GM21717 (cell line): ENCODE measurements around the gene SPDYC.
"Not testable (repeated sequence)": the region's sequence is repeated elsewhere in the genome, so short reads cannot be mapped to it uniquely, and the experiment has no call there.

Source experiments
- ATAC-seq: cut with Tn5 transposase; IDR thresholded peaks from one replicate; pipeline ENCODE4 v1.9.1; 2021; ENCODE audit warnings: mild to moderate bottlenecking, moderate library complexity; ENCODE audit not compliant: unreplicated experiment

SPDYC gene

DNA sequence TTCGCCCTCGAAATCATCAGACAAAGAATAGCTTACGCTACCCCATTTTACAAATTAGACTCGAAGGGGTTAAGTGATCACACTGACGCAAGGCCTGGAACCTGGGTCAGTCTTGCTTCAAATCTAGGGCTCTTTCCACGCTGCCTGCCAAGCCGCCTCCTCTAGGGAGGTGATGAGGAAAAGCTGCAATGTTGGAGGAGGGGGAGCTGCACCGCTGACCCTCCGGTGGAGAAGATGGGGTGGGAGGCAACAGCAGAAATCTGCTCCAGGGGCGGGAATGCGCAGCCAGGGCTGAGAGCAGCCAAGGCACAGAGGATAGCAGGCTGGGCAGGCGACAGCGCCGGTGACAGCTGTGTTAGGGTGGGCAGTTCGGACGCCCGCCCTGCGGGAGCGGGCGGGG, 36.3 kb upstream of the SPDYC start:
- no peak for ATAC-seq

DNA sequence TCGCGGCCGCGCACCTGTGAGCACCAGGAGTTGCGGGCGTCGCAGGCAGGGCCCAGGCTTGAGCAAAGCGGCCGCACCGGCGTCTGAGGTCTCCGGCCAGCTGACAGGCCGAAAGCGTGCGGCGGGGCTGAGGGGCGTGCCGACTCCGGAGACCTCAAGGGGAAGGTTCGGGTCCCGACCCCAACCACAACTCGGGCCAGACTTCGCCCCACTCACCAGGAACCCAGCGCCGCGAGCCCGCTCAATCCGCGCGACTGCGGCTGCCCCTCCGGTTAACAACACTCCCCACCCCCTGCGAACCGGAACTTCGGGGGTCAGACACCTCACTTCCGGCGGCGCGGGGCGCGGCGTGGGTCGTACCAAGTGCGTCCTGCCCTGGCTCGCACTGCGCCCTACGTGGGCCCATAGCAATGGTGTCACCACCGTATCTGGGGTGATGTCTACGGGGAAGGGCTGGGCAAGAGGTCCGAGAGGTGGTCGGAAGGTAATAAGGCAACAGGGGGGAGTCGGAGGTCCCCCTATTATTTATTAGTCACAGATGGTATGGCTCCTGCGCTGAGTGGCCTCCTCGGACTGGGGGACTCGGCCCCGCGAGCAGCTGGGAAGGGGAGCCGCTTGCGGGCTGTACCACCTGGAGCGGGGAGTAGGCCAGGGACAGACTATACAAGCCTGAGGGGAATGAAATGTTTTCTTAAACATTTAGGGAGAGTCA, 35.6 kb upstream of the SPDYC start, which contains the start of gene SYVN1:
TSS of gene SYVN1 (minus strand) at position 280 of the 712 bp plus-strand sequence. CDS start 918 bp downstream, outside the sequence.
- peak; percentile 52 for ATAC-seq

DNA sequence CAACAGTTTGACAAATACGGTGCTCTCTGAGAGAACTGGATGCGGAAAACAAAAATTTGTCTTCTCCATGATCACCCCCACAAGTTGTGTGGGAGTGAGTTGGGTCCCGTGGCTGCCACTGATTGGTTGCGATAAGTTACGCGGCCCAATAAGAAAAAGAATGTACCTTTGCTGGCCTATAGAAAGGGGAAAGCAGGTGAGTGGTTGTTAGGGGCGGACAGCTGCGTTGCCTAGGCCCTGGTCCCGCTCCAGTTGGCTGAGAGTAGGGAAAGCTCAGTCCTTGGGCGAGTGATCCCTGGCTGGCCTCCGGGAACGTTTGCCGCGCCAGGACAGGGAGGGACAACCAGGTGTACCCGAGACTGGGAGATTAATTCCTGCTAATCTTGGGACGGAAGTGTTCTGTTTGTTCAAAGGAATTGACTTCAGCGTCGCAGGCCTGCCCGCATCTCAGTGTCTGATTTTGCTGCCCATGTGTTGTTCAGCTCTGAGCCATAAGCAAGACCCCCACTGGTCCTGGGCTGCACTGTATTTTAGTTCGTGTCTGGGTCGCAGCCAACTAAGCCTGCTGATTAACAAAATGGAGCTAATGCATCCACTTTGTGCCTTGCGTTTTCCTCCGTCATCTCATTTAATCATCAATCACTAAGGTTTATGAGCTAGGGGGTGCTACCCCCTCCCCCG, 34.9 kb upstream of the SPDYC start:
- peak; percentile 54 for ATAC-seq

DNA sequence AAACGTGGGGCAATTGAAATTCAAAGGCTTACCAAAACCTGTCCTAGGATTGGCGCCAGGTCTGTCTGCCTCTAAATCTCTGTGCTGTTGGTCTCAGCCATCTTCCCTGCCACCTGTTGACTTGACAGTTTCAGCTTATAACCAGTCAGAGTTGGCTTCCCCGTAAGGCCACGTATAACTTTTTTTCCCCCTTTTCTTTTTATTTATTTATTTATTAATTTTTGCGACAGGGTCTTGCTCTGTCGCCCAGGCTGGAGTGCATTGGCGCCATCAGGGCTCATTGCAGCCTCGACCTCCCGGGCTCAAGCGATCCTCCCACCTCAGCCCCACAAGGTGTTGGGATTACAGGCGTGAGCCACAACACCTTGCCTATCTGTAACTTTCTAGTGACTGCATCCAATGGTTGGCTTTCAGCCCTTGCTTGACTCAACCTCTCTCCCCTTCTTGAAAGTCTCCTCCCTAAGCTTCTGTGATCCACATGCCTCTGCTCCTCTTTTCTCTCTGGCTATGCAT, 34.3 kb upstream of the SPDYC start:
- ATAC-seq: no peak

DNA sequence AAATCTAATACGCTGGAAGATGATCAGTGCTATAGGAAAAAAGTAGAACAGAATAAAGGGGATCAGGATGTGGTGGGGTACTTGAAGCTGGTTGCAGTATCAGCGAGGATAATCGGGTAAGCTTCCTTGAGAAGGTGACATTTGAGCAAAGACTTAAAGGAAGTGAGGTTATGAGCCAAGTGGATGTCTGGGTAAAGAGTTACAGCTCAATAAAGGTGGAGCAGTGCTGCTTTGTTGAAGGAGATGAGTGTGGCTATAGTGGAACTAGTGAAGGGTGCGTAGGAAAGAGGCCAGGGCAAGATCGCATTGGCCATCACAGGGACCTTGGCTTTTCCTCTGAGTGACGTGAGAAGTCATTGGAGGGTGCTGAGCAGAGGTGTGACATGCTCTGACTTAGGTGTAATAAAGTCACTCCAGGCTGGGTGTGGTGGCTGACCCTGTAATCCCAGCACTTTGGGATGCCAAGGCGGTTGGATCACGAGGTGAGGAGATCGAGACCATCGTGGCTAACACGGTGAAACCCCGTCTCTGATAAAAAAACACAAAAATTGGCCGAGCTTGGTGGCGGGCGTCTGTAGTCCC, 33.4 kb upstream of the SPDYC start:
- ATAC-seq: no peak

DNA sequence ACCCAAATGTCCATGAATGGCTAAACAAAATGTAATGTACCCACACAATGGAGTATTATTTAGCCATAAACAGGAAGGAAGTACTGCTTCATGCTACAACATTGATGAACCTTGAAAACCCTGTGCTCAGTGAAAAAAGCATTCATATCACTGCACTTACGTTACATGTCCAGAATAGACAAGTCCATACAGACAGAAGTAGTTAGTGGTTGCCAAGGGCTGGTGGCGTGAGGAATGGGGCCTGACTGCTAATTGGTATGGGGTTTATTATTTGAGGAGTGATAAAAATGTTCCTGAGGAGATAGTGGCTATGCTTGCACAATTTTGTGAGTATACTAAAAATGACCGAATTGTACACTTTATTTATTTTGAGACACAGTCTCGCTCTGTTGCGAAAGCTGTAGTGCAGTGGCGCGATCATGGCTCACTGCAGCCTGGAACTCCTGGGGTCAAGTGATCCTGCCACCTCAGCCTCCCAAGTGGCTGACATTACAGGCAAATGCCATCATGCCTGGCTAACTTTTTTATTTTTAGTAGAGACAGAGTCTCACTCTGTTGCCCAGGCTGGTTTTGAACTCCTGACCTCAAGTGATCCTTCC, 28.0 kb upstream of the SPDYC start:
- no peak for ATAC-seq

DNA sequence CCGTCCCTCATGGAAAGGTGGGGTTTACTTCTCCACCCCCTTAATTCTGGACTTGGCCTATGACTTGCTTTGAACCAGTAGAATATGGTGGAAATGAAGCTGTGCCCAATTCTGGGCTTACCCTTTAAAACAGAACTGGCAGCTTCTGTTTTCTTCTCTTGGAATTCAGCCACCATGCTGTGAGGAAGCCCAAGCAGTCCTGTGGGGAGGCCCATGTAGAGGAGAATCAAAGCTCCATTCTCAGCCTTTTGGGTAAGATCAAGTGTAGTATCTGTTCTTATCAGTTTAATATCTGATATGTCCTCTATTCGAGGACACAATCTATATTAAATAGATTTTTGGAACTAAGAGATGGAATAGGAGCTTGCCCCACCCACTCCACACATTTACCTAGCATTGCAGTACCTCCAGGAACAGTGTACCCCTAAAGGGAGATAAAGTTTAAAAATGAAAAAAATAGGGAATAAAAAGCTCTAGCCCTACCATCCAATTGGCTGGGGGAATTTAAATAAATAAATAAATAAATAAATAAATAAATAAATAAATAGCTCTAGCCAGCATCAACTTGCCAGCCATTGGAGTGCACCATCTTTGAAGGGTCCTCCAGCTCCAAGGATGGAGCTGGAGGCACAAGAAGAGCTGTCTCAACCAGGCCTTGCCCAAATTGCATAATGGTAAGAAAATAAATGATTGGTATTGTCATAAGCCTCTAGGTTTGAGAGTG, 22.5 kb upstream of the SPDYC start:
- ATAC-seq: no peak

DNA sequence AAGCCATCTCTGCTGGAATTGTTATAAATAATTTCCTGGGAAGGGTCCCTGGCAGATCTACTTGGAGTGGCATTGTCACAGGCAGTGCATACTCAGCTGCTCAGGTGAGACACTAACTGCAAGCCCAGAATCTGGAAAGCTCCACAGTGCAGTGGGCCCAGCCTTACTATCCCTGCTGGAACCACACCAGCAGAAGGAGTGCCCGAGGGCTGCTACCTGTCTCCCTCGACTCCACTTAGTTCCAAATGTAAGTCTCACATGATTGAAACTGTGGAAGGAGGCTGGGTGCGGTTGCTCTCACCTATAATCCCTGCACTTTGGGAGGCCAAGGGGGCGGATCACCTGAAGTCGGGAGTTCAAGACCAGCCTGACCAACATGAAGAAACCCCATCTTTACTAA, 21.4 kb upstream of the SPDYC start:
- ATAC-seq: no peak

DNA sequence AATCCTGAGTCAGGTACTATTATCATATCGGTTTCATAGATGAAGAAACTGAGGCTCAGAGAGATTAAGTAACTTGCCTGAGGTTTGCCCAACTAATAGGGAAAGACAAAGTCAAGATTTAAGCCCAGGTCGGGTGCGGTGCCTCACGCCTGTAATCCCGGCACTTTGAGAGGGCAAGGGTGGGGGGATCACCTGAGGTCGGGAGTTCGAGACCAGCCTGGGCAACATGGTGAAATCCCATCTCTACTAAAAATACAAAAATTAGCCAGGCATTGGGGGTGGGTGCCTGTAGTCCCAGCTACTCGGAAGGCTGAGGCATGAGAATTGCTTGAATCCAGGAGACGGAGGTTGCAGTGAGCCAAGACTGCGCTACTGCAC, 19.9 kb upstream of the SPDYC start:
- not testable (repeated sequence) for ATAC-seq

DNA sequence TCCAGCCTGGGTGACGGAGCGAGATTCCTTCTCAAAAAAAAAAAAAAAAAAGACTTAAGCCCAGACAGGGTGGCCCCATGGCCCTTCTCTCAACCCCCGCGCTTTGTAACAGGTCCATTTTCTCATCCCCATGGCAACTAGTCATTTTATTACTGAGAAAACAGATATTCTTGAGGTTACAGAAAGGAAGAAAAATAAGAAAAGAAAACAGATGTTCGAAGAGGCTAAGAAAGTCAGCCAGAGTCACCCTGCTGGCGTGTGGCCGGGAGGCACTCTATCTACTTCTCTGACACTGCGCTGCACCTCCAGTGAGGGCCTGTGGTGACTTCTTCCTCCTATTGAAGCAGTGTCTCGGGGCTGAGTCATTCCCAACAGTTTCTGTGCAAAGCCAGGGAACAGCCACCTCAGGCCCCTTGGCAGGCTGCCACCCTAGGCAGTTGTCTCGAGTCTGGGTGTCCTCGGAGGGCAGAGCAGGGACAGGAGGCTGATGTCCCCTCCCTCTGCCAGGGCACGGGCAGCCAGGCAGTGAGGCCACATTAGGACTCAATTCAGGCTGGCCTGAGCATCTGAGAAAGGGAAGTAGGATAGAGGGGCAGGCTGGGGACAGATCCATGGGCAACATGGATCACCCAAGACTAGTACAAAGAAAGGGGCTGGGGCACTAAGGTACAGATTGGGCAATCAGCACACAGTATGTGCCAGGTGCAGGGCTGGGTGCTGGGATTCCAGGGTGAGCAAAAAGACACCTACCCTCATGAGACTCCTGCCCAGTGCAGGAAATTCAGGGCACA, 19.3 kb upstream of the SPDYC start:
- no peak for ATAC-seq

DNA sequence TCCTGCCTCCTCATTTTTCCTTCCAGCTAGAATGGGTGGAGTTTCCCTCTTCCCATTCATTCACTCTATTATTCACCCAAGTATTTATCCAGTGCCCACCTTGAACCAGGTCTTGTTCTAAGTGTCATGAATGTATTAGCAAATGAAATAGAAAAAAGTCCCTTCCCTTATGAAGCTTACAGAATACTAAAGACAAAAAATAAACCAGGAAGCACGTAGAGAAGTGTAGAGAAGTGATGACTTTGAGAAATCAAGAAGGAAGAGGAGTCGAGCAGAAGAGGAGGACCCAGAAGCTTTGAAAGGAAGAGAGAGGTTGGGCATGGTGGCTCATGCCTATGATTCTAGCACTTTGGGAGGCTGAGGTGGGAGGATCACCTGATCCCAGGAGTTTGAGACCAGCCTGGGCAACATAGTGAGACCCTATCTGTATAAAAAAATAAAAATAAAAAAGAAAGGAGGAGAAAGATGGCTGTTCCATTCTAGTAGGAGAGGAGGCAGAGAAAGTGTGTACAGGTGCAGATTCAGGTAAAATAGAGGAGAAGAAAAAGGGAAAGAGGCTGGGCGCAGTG, 18.6 kb upstream of the SPDYC start:
- no peak for ATAC-seq

DNA sequence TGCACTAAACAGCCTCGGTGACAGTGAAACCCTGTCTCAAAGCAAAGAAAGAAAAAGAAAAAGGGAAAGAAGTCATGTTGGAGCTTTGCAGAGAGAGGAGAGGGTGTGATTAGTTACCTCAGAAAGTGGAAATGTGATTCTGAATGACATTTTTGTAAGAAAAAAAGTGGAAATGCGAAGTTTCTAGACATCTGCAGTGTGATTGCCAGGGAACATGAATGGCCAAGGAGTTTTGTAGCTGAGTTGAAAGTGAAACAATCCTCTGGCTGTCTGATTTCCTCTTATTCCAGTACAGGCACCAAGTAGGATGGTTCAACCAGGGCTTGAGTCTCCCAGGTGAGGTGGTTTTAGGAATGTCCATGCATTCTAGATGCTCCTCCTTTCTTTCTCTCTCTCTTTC, 17.9 kb upstream of the SPDYC start:
- ATAC-seq: no peak

DNA sequence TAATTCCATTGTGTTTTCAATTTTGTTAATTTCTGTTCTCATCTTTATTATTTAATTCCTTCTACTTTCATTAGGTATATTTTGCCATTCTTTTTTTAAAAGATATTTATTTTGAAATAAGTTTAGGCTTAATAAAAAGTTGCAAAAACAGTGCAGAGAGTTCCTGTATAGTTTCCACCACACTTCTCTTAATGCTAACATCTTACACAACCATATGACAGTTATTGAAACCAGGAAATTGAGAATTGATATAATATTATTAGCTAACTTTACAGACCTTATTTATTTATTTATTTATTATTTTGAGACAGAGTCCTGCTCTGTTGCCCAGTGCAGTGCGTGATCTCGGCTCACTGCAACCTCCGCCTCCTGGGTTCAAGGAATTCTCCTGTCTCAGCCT, 13.8 kb upstream of the SPDYC start:
- no peak for ATAC-seq

DNA sequence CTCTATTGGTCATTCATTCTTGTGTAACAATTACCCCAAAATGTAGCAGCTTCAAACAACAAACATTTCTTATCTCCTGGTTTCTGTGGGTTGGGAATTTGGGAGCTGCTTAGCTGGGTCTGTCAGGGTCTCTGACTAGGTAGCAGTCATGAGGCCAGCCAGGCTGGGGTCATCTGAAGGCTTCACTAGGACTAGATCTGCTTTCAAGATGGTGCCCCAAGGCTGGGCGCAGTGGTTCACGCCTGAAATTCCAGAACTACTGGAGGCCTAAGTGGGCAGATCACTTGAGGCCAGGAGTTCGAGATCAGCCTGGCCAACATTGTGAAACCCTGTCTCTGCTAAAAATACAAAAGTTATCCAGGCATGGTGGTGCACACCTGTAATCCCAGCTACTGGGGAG, 13.1 kb upstream of the SPDYC start:
- ATAC-seq: no peak

DNA sequence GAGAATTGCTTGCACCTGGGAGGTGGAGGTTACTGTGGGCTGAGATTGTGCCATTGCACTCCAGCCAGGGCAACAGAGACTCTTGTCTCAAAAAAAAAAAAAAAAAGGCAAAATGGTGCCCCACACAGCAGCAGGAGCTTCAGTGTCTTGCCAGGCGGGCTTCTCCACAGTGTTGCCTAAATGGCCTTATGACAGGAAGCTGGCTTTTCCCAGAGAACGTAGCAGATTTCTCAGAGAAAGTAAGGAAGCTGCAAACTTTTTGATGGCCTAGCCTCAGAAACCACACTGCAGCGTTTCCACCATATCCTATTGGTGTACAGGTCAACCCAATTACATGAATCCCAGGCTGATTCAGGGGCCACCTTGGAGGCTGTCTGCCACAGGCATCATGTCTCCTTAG, 12.7 kb upstream of the SPDYC start:
- ATAC-seq: no peak

DNA sequence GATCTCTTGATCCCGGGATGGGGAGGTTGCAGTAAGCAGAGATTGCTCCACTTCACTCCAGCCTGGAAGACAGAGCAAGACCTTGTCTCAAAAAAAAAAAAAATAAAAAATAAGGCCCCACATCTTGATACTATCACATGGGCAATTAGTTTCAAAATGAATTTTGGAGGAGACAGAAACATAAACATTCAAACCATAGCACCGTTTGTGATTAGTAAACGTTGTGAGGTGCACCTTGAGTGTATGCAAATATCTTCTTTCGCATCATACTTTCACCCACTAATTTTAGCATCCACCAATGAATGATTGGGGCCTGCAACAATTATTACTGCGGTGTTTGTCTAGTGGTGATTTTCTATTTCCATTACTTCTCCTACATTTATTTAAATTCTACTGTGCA, 11.0 kb upstream of the SPDYC start:
- ATAC-seq: peak; percentile 64

DNA sequence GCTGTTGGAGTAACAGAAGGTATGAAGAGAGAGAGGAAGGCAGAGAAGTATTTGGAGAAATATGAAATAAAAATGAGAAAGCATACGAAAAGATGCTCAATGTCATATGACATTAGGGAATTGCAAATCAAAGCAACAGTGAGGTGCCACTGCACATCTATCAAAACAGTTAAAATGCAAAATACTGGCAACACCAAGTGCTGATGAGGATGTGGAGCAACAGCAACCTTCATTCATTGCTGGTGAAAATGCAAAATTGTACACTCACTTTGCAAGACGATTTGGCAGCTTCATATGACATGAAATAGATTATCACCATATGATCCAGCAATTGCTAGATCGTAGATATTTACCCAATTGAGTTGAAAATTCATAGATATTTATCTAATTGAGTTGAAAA, 9.4 kb upstream of the SPDYC start:
- no peak for ATAC-seq

DNA sequence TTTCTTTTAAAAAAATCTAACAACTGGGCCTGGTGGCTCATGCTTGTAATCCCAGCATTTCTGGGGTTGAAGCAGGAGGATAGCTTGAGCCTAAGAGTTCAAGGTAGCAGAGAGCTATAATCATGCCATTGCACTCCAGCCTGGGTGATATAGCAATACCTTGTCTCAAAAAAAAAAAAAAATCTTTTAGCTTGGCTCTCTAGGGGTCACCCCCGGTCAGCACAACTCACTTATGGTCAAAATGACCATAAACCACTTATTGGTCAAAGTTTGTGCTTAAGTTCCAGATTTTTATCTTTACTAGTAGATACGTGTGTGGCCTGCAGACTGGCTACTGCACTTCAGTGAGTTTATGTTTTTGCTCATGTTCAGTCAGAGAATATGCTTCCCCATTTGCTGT, 6.3 kb upstream of the SPDYC start:
- no peak for ATAC-seq

DNA sequence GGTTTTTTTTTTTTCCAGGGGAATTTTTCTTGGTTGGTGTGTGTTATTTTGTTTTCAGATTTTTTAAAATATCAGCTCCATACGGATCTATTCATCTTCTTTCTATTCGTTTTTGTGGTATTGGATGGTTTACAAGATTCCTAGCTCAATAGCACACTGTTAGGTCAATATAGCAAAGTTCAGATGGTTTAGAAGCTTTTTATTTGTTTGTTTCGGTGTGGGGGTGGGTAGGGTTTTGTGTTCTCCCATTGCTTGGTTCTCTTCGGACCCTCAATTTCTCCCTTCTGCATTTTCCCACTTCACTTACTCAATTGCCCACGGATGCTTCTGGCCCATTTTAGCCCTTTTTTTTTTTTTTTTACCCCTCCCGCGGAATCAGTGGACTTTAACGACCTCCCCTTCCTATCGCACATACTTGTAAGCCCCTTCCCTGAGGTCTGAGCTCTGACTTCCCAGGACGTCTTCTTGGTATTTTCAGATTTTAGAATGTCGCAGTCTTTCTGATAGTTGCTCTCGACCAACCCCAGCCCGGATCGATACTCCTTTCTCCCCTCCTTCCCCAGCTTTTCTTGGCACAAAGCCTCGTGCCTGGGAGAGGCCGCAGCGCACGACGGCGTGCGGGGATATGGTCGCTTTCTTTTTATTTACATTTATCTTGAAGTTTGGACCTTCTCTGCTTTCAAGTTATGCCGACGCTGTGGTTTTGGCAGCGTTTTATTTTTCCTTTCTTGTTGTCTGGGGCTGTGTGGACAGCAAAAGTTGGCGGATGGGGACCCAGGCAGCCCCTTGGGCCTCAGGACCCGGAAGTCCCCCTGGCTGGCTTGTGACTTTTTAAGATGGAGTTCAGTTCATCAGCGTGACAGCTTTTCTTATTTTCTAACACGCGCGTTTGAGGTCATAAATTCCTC, 4.4 kb upstream of the SPDYC start:
- no peak for ATAC-seq
